Esophagus squamous epithelium (tissue), 5 donors: ENCODE measurements around the gene PFKFB3. TPM values are rescaled to one million over a fixed set of nuclear protein-coding genes. Genes with fewer than 3 reads are reported as not detected.

Experiments
- DNase-seq: peaks from one replicate; lab custom pipeline; 2025; lab: John Stamatoyannopoulos, UW
- H3K27ac ChIP-seq, 4 donors: fragments of 200-600 bp; sonication (generic); one replicate each; pipeline ENCODE4 v1.5.1; 2016 to 2019; ENCODE audit warnings: mild to moderate bottlenecking in 1 of 4
- H3K27me3 ChIP-seq, 4 donors: fragments of 200-600 bp; sonication (generic); 1 replicate in 3 of 4; 2 replicates in 1 of 4; pipeline versions ENCODE4 v1.5.1 to v1.6.0; 2017 to 2021; ENCODE audit warnings: antibody characterized with exemption in 1 of 4
- H3K36me3 ChIP-seq, 3 donors: fragments of 200-600 bp; sonication (generic); one replicate each; pipeline ENCODE4 v1.5.1; 2016 to 2019
- H3K4me1 ChIP-seq, 3 donors: fragments of 200-600 bp; sonication (generic); one replicate each; pipeline ENCODE4 v1.5.1; 2017 to 2019
- H3K4me3 ChIP-seq, 4 donors: fragments of 200-600 bp; sonication (generic); 1 replicate in 3 of 4; 2 replicates in 1 of 4; pipeline ENCODE4 v1.5.1; 2016 to 2019; ENCODE audit warnings: mild to moderate bottlenecking in 2 of 4, moderate library complexity in 1 of 4
- H3K9me3 ChIP-seq, 3 donors: fragments of 200-600 bp; sonication (generic); one replicate each; pipeline ENCODE4 v1.5.1; 2016 to 2019
- CTCF ChIP-seq, 6 experiments: fragments of 450-650 bp in 4 of 6; fragments of 200-600 bp in 2 of 6; sonication (generic) in 2 of 6; IDR thresholded peaks; one replicate each; pipeline ENCODE4 v1.5.1; 2016 to 2019; ENCODE audit warnings: antibody characterized with exemption in 6 of 6, mild to moderate bottlenecking in 4 of 6, moderate library complexity in 4 of 6
- POLR2A ChIP-seq, 4 donors: fragments of 450-650 bp; IDR thresholded peaks; one replicate each; pipeline ENCODE4 v1.6.1; 2017; ENCODE audit warnings: antibody characterized with exemption in 4 of 4, mild to moderate bottlenecking in 4 of 4, moderate library complexity in 3 of 4
- WGBS, 2 donors: methylation state at CpG; one replicate each; pipeline ENCODE4 v1.1.5; 2018; 5-methylcytosine and 5-hydroxymethylcytosine counted together
- intact Hi-C: fragments of 100-400 bp; cut with DNase I; formaldehyde crosslinking; loops from one replicate; pipeline ENCODE4 v1.15.0; 2022
- total RNA-seq, 4 donors: library from RNA; depleted of rRNA; stranded (reverse); fragments of >200 nt; gene quantifications; one replicate each; pipeline ENCODE4 v1.1.0, GENCODE V29; 2016
- donor health status: DM: yes; HTN: yes; CAD: no.

PFKFB3 gene
- total RNA-seq, 4 donors from 2014 or later = 17.1 to 37.8 (median 26.2) TPM

DNA sequence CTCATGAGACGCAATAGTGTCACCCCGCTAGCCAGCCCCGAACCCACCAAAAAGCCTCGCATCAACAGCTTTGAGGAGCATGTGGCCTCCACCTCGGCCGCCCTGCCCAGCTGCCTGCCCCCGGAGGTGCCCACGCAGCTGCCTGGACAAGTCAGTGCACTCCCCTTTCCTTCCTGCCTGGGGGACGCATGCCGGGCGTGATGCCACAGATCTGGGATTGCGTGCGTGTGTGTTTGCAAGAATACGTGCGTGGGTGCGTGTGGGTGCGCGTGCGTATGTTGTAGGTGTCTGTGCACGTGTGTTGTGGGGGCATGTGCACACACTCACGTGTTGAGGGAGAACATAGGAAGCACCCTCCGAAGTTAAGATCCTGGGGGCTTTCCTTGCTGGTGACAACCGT, 23.5 kb downstream of the PFKFB3 start:
- Histone ChIP-seq H3K36me3 (peaks cover 57 to 100% (median 81%) of the 10 kb centered on the region in 3 donors), H3K27ac (no peak overlapping the region), H3K27me3 (no peaks in the 10 kb centered on the region), H3K9me3 (no peaks in the 10 kb centered on the region), H3K4me1 (no peaks in the 10 kb centered on the region), H3K4me3 (no peak overlapping the region)
- no peak for DNase-seq
- 87 to 97% methylated on average over 10 to 16 of the region's 23 CpGs for WGBS, 2 donors
- intact Hi-C loops = no loop called here
- TF ChIP-seq POLR2A (IDR thresholded peaks at IDR 0.05) = no peak
- TF ChIP-seq CTCF (IDR thresholded peaks at IDR 0.05) = no peak

- H3K9me3 ChIP-seq = no peaks in the 10 kb centered on the region
- H3K4me1 ChIP-seq = no peaks in the 10 kb centered on the region
- 97 to 98% methylated on average over 4 to 5 of the region's 9 CpGs for WGBS, 2 donors
- no peaks in the 10 kb centered on the region for H3K27me3 ChIP-seq
- intact Hi-C loops = no loop called here
- no peak for TF ChIP-seq POLR2A (IDR thresholded peaks at IDR 0.05)
- TF ChIP-seq CTCF (IDR thresholded peaks at IDR 0.05) = no peak
- no peak overlapping the region for H3K27ac ChIP-seq
- DNase-seq = no peak
- H3K36me3 ChIP-seq = peaks cover 56 to 100% (median 81%) of the 10 kb centered on the region in 3 donors
- H3K4me3 ChIP-seq = no peak overlapping the region
Observed at GRCh38 chr10:6227346-6227745, 24.6 kb downstream of the PFKFB3 start.

GRCh38 chr10:6228010-6228511, 25.3 kb downstream of the PFKFB3 start:
- Histone ChIP-seq H3K27me3 (no peaks in the 10 kb centered on the region), H3K36me3 (peaks cover 58 to 100% (median 81%) of the 10 kb centered on the region in 3 donors), H3K4me1 (no peaks in the 10 kb centered on the region), H3K27ac (no peak overlapping the region), H3K9me3 (no peaks in the 10 kb centered on the region), H3K4me3 (no peak overlapping the region)
- no peak for TF ChIP-seq POLR2A (IDR thresholded peaks at IDR 0.05)
- no peak for TF ChIP-seq CTCF (IDR thresholded peaks at IDR 0.05)
- 89 to 92% methylated on average over 14 to 17 of the region's 20 CpGs for WGBS, 2 donors
- DNase-seq = no peak
- intact Hi-C loops = no loop called here

DNA sequence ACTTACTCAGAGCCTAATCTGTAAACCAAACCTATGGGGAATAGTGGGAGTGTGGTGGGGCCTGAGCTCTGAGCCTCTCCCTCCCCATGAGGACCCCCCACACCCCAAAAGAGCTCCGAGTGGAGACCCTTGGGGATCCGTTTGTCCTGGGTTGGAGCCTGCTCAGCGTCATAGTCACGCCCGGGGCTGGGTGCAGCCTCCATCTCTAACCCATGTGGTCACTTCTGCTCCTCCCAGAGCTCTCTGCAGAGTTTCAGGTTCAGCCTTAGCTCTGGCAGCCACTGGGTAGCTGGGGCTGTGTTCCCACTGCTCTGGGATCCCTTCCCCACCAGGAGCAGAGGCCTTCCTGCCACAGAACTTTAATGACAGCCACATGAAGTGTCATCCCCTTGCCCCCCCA, 25.9 kb downstream of the PFKFB3 start:
- intact Hi-C loops = no loop called here
- Histone ChIP-seq H3K27me3 (no peaks in the 10 kb centered on the region), H3K4me3 (no peak overlapping the region), H3K9me3 (no peaks in the 10 kb centered on the region), H3K36me3 (peaks cover 56 to 100% (median 81%) of the 10 kb centered on the region in 3 donors), H3K27ac (no peak overlapping the region), H3K4me1 (no peaks in the 10 kb centered on the region)
- TF ChIP-seq POLR2A (IDR thresholded peaks at IDR 0.05) (no peak), CTCF (IDR thresholded peaks at IDR 0.05) (no peak)
- no peak for DNase-seq
- WGBS, 2 donors = 60 to 100% methylated on average over 1 to 3 of the region's 5 CpGs

- no peak for TF ChIP-seq CTCF (IDR thresholded peaks at IDR 0.05)
- TF ChIP-seq POLR2A (IDR thresholded peaks at IDR 0.05) = no peak
- H3K27me3 ChIP-seq = no peaks in the 10 kb centered on the region
- no peak overlapping the region for H3K4me3 ChIP-seq
- DNase-seq = no peak
- H3K4me1 ChIP-seq = no peaks in the 10 kb centered on the region
- WGBS, 2 donors = 65 to 89% methylated on average over 3 of the region's 15 CpGs
- H3K9me3 ChIP-seq = no peaks in the 10 kb centered on the region
- intact Hi-C loops = no loop called here
- no peak overlapping the region for H3K27ac ChIP-seq
- peaks cover 55 to 100% (median 79%) of the 10 kb centered on the region in 3 donors for H3K36me3 ChIP-seq
Observed at GRCh38 chr10:6229290-6229689, 26.6 kb downstream of the PFKFB3 start.
